Caco-2 (cell line): ENCODE results near the gene CYTH2. TPM values are rescaled to one million over a fixed set of nuclear protein-coding genes. Genes with fewer than 3 reads are reported as not detected.

Experiments used
- Bru-seq: library from RNA; stranded (reverse); fragments of 400-500 nt; gene quantifications from one replicate; lab custom pipeline; 2021; lab: Mats Ljungman, UMichigan
- BruChase-seq, 2 experiments: library from RNA; stranded (reverse); fragments of 400-500 nt; gene quantifications; one replicate each; lab custom pipeline; 2021; lab: Mats Ljungman, UMichigan
- BruUV-seq: library from RNA; stranded (reverse); fragments of 400-500 nt; replicated peaks from 2 replicates; lab custom pipeline; 2021; lab: Mats Ljungman, UMichigan
- CTCF ChIA-PET: fragments of 300-600 bp; sonication (Branson Sonifier 250); formaldehyde crosslinking; loops from one replicate; lab custom pipeline; 2022; ENCODE audit warnings: antibody characterized with exemption; lab: Charles Lee
- POLR2A ChIA-PET: fragments of 300-600 bp; sonication (Branson Sonifier 250); formaldehyde crosslinking; loops from one replicate; lab custom pipeline; 2022; ENCODE audit warnings: antibody characterized with exemption; lab: Charles Lee
- DNase-seq, 2 experiments: peaks; one replicate each; pipeline versions ENCODE4 v3.0.0 to v3.0.0-alpha.2; 2020 to 2022
- H3K27me3 ChIP-seq: replicated peaks from 2 replicates; pipeline ENCODE4 v1.6.0; 2011; ENCODE audit warnings: low read length; ENCODE audit not compliant: control insufficient read depth, insufficient read depth
- H3K36me3 ChIP-seq: 2 replicates; pipeline ENCODE4 v1.5.1; 2011; ENCODE audit warnings: low read length; ENCODE audit not compliant: control insufficient read depth, insufficient read depth
- H3K4me1 ChIP-seq: fragments of 250-450 bp; sonication (Bioruptor Pico); 2 replicates; pipeline ENCODE4 v1.5.1; 2020; ENCODE audit warnings: mild to moderate bottlenecking
- H3K4me3 ChIP-seq: 2 replicates; pipeline ENCODE4 v1.5.1; 2011; ENCODE audit warnings: low read depth, mild to moderate bottlenecking, control low read depth, low read length
- H3K9me3 ChIP-seq: fragments of 250-450 bp; sonication (Bioruptor Pico); 2 replicates; pipeline ENCODE4 v1.5.1; 2020; ENCODE audit warnings: mild to moderate bottlenecking, moderate library complexity
- H3K27ac Mint-ChIP-seq: one replicate; pipeline ENCODE4 v1.8.0; 2022; ENCODE audit warnings: mixed read lengths; ENCODE audit not compliant: unreplicated experiment
- H3K27me3 Mint-ChIP-seq: one replicate; pipeline ENCODE4 v1.8.0; 2022; ENCODE audit warnings: mixed read lengths; ENCODE audit not compliant: insufficient read depth, unreplicated experiment
- H3K36me3 Mint-ChIP-seq: one replicate; pipeline ENCODE4 v1.8.0; 2022; ENCODE audit warnings: mild to moderate bottlenecking, mixed read lengths; ENCODE audit not compliant: insufficient read depth, unreplicated experiment
- H3K4me1 Mint-ChIP-seq: one replicate; pipeline ENCODE4 v1.8.0; 2022; ENCODE audit warnings: low read depth, mixed read lengths; ENCODE audit not compliant: unreplicated experiment
- H3K4me3 Mint-ChIP-seq: one replicate; pipeline ENCODE4 v1.8.0; 2022; ENCODE audit warnings: mild to moderate bottlenecking, moderate library complexity, mixed read lengths; ENCODE audit not compliant: unreplicated experiment
- H3K9me3 Mint-ChIP-seq: one replicate; pipeline ENCODE4 v1.8.0; 2022; ENCODE audit warnings: mixed read lengths; ENCODE audit not compliant: unreplicated experiment
- CTCF ChIP-seq, 2 experiments: fragments of 200-600 bp in 1 of 2; IDR thresholded peaks; 1 replicate in 1 of 2; 2 replicates in 1 of 2; pipeline versions ENCODE4 v1.5.1 to v1.8.0; 2011 to 2022; ENCODE audit warnings: antibody characterized with exemption in 1 of 2, control low read depth in 1 of 2, inconsistent platforms in 1 of 2, low read depth in 1 of 2, low read length in 1 of 2, mild to moderate bottlenecking in 1 of 2, moderate library complexity in 1 of 2; ENCODE audit not compliant: insufficient read depth in 1 of 2, severe bottlenecking in 1 of 2, unreplicated experiment in 1 of 2
- intact Hi-C: fragments of 100-400 bp; cut with micrococcal nuclease; formaldehyde crosslinking; loops from one replicate; pipeline ENCODE4 v1.10.0; 2022; ENCODE audit not compliant: unreplicated experiment
- long read RNA-seq: library from polyadenylated mRNA; stranded (forward); transcript quantifications from one replicate; pipeline ENCODE4 v2.0.0, GENCODE V29; 2022
- total RNA-seq: library from RNA; stranded (reverse); gene quantifications from 2 replicates; pipeline ENCODE4 v1.2.3, GENCODE V29; 2022

The CYTH2 gene
- total RNA-seq, result 74.6 and 81.3 TPM in 2 replicates
- percentile 81 among the genes with signal in this experiment for Bru-seq, nascent RNA
- percentile 85 among the genes with signal in this experiment for BruChase-seq, experiment 1, labeled RNA remaining after a 2-hour chase
- BruChase-seq, experiment 2, labeled RNA remaining after a 6-hour chase, result percentile 91 among the genes with signal in this experiment
- long read RNA-seq, full-length matches to known transcripts, result 51 of 66 reads
- long read RNA-seq, partial matches to known transcripts, result 8 of 66 reads
- long read RNA-seq, other reads (novel, unspliced or antisense), result 7 of 66 reads

GRCh38 chr19:48469289-48469881, at the start of gene CYTH2:
Gene CYTH2 (plus strand): TSS chr19:48469369. CDS start chr19:48469508, 139 bp downstream.
- POLR2A ChIA-PET, result interaction anchor here (0.8 to 2.0 kb wide), 4 partner anchors 18 to 71 kb away, joined by 3 to 6 read pairs (median 5); partner anchors contain the start of gene GRWD1
- H3K27me3 ChIP-seq, result no peaks in the 10 kb centered on the region
- H3K9me3 Mint-ChIP-seq, result no peaks in the 10 kb centered on the region
- H3K9me3 ChIP-seq, result no peaks in the 10 kb centered on the region
- peaks cover 74% of the 10 kb centered on the region for H3K36me3 Mint-ChIP-seq
- BruUV-seq, result no TSS peak
- H3K4me1 ChIP-seq, result peaks cover 11% of the 10 kb centered on the region; the same call in 1 of the 2 replicates
- H3K36me3 ChIP-seq, result peaks cover 9% of the 10 kb centered on the region
- peak within 1 kb of the TSS; percentile 93 for H3K4me3 Mint-ChIP-seq
- peaks cover 10% of the 10 kb centered on the region for H3K4me1 Mint-ChIP-seq
- no peak for TF ChIP-seq CTCF (IDR thresholded peaks at IDR 0.05; ENCODE audit: insufficient read depth in 1 of 2, low read depth in 1 of 2, low read length in 1 of 2, severe bottlenecking in 1 of 2, unreplicated experiment in 1 of 2)
- CTCF ChIA-PET, result interaction anchor here (0.8 to 1.1 kb wide), 3 partner anchors 18 to 115 kb away, joined by 3 to 5 read pairs (median 4); no protein-coding TSS in a partner anchor
- H3K4me3 ChIP-seq, result peak within 1 kb of the TSS; percentile 65
- DNase-seq, result peak; percentile 85 to 91
- H3K27me3 Mint-ChIP-seq, result no peaks in the 10 kb centered on the region
- peak within 1 kb of the TSS; percentile 98 for H3K27ac Mint-ChIP-seq
- intact Hi-C loops, result loop anchor here (1.0 to 5.0 kb wide), 2 partner anchors 24 to 77 kb away; partner anchors contain the start of genes GRIN2D and KDELR1

- ChIA-PET CTCF (no interaction called here), POLR2A (no interaction called here)
- BruUV-seq, result no TSS peak
- H3K4me3 Mint-ChIP-seq, result no peak overlapping the region
- H3K27me3 Mint-ChIP-seq, result no peaks in the 10 kb centered on the region
- peaks cover 12% of the 10 kb centered on the region for H3K4me1 Mint-ChIP-seq
- intact Hi-C loops, result no loop called here
- TF ChIP-seq CTCF (IDR thresholded peaks at IDR 0.05; ENCODE audit: insufficient read depth in 1 of 2, low read depth in 1 of 2, low read length in 1 of 2, severe bottlenecking in 1 of 2, unreplicated experiment in 1 of 2), result no peak
- peaks cover 6% of the 10 kb centered on the region for H3K36me3 Mint-ChIP-seq
- no peaks in the 10 kb centered on the region for H3K36me3 ChIP-seq
- no peak for DNase-seq
- no peaks in the 10 kb centered on the region for H3K9me3 ChIP-seq
- no peaks in the 10 kb centered on the region for H3K9me3 Mint-ChIP-seq
- no peak overlapping the region for H3K4me3 ChIP-seq
- no peaks in the 10 kb centered on the region; the same call in 1 of the 2 replicates for H3K27me3 ChIP-seq
- H3K27ac Mint-ChIP-seq, result no peak overlapping the region
- peaks cover 5% of the 10 kb centered on the region; the same call in 1 of the 2 replicates for H3K4me1 ChIP-seq
Observed at GRCh38 chr19:48421548-48421947, 47.6 kb upstream of the CYTH2 start.

- CTCF ChIA-PET, result interaction anchor here (0.7 kb wide), 1 partner anchor 319 kb away, joined by 7 read pairs; no protein-coding TSS in a partner anchor
- Mint-ChIP-seq H3K27ac (peak overlapping the region; percentile 57), H3K27me3 (no peaks in the 10 kb centered on the region), H3K4me1 (peaks cover 12% of the 10 kb centered on the region), H3K36me3 (no peaks in the 10 kb centered on the region), H3K9me3 (no peaks in the 10 kb centered on the region), H3K4me3 (no peak overlapping the region)
- H3K4me1 ChIP-seq, result peaks cover 5% of the 10 kb centered on the region; the same call in 1 of the 2 replicates
- no peaks in the 10 kb centered on the region for H3K9me3 ChIP-seq
- no TSS peak for BruUV-seq
- no peak for TF ChIP-seq CTCF (IDR thresholded peaks at IDR 0.05; ENCODE audit: insufficient read depth in 1 of 2, low read depth in 1 of 2, low read length in 1 of 2, severe bottlenecking in 1 of 2, unreplicated experiment in 1 of 2)
- POLR2A ChIA-PET, result no interaction called here
- H3K27me3 ChIP-seq, result no peaks in the 10 kb centered on the region
- intact Hi-C loops, result no loop called here
- no peak for DNase-seq
- H3K36me3 ChIP-seq, result no peaks in the 10 kb centered on the region
- H3K4me3 ChIP-seq, result no peak overlapping the region
Observed at GRCh38 chr19:48424694-48425219, 44.4 kb upstream of the CYTH2 start.
